Measurements from ENCODE around the gene PJA2.

DNA sequence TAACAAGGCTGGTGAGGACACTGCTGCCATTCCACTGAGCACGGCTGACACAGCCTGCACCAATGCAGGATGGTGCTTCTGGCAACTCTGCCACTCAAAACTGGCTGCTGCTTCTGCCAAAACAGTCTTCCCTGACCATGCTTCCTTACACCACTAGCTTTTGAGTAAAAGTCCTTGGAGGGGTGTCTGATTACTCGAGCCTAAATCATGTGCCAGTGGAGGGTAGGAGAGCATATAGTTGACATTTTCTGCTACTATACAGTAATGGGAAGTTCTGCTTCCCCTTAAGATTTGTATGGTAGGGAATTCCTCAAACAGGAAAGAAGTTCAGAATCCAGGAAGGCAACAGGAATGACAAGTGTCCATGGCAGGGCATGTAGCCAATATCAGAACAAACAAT, 12.2 kb upstream of the PJA2 start:
- TF ChIP-seq, protein P1, sequence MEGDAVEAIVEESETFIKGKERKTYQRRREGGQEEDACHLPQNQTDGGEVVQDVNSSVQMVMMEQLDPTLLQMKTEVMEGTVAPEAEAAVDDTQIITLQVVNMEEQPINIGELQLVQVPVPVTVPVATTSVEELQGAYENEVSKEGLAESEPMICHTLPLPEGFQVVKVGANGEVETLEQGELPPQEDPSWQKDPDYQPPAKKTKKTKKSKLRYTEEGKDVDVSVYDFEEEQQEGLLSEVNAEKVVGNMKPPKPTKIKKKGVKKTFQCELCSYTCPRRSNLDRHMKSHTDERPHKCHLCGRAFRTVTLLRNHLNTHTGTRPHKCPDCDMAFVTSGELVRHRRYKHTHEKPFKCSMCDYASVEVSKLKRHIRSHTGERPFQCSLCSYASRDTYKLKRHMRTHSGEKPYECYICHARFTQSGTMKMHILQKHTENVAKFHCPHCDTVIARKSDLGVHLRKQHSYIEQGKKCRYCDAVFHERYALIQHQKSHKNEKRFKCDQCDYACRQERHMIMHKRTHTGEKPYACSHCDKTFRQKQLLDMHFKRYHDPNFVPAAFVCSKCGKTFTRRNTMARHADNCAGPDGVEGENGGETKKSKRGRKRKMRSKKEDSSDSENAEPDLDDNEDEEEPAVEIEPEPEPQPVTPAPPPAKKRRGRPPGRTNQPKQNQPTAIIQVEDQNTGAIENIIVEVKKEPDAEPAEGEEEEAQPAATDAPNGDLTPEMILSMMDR (IDR thresholded peaks at IDR 0.05; ENCODE audit: low read depth, low read length) = no peak
- no peak for TF ChIP-seq POLR2A (IDR thresholded peaks at IDR 0.05; ENCODE audit: extremely low read depth, insufficient read length)
- TF ChIP-seq, protein P2, sequence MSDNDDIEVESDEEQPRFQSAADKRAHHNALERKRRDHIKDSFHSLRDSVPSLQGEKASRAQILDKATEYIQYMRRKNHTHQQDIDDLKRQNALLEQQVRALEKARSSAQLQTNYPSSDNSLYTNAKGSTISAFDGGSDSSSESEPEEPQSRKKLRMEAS (IDR thresholded peaks at IDR 0.05; ENCODE audit: low read depth, low read length) = no peak
